HG02981 (cell line): ENCODE data around the gene HOXA1.

Experiments used
- ATAC-seq: cut with Tn5 transposase; IDR thresholded peaks from one replicate; pipeline ENCODE4 v1.9.1; 2021; ENCODE audit warnings: mild to moderate bottlenecking, moderate library complexity; ENCODE audit not compliant: unreplicated experiment

HOXA1 gene

DNA sequence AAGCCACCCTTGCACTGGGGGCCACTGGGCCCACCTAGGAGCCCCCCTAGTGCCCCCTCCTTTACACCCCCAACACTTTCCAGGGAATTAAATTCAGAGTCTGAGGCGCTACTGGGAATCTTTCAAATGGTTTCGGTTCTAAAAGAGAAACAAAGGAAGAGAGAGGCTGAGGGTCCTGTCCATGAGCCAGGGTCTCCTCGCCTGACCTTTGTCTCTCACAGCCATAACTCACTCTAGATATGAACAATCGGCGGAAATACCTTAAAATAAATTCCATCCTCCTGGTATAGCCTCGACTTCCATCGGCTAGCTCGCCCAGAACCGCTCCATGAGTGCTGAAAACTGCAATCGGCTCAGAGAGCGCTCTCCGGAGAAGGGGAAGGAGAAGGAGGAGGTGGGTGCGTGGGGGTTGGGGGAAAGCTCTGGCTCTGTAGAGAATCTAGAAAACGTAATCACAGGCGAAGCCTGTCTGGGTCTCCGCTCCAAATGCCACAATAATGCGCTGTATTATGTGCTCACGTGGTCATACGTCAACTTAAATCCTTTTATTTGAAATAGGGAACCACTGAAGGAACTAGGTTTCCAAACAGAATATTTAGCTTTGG, 22.2 kb upstream of the HOXA1 start:
- ATAC-seq = no peak

DNA sequence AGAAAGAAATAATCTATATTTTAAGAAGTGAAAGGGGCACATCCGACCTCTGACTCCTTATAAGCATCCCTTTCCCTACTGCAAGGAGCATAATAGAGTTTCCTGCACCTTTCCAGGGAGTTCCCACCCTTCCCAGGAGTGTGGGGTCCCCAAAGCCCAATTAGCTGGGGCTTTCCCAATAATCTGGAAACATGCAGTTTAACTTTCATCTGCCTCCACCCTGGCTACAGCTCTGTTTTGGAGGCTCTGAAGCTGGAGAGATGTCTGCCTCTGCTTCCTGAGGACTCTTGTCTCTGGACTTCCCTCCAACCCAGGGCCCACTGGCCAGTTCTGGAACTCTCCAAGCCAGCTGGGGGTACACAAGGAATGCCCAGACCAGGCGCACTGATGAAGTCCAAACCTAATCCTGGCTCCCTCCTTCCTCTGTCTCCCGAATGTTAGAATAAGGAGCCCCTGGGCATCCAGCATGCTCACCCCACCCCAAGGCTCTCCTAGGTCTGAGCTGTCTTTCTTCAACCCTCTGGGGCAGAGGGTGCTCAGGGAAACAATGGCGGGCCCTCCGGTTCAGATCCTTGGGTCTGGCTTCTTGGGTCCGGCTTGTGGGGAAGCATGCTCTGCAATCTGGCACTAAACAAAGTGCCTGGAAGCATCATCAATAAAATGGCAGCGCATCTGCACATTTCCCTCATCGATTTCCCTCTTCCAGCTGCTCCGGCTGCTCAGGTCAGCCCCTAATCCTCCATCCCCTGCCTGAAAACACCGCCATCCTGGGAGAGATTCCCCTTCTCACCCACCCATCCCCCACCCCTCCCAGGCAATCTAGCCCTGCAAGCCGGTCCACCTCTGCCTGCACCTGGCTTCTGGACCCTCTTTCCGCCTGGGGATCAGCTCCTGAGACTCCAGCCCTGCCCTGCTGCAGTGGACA, 21.4 kb upstream of the HOXA1 start:
- no peak for ATAC-seq

DNA sequence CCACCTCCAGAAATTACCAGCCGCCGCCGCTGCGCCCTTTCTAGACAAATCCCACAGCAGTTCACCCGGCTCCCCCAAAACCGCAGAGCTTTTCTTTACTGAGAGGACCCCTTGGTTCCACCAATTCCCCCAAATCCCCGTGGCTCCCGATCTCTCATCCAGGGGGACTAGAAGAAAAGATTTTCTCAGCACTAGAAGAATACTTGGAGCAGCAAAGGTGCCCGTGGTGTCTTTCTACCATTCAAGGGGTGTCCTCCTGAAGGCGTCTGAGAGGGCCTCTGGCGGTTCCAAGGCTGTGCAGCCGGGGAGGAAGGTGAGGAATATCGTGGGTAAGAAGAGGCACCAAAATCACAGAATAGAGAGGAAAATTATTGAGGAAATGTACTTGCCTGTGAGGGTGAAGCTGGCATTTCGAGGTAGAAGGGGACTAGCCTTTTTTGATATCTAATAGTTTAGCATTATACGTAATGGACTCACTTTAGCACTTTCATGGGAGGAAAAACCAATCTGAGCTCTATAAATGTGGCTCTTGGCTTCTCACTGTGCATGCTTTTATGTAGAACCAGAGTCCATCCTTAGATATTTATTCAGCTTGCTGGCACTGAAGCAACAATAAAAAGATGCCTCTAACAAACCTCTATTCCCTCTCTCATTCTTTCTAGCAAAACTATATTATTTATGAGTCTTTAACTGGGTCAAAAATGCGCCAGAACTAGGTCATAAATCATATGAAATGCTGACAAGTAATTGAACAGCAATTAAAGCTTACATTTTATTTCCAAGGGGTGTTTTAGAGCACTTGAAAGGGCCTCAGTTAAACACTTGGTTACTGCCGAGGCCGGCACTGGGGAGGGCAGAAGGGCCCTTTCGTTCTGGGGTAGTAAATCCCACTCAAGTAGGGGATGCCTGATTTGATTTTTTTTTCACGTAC, 20.5 kb upstream of the HOXA1 start:
- ATAC-seq = no peak

DNA sequence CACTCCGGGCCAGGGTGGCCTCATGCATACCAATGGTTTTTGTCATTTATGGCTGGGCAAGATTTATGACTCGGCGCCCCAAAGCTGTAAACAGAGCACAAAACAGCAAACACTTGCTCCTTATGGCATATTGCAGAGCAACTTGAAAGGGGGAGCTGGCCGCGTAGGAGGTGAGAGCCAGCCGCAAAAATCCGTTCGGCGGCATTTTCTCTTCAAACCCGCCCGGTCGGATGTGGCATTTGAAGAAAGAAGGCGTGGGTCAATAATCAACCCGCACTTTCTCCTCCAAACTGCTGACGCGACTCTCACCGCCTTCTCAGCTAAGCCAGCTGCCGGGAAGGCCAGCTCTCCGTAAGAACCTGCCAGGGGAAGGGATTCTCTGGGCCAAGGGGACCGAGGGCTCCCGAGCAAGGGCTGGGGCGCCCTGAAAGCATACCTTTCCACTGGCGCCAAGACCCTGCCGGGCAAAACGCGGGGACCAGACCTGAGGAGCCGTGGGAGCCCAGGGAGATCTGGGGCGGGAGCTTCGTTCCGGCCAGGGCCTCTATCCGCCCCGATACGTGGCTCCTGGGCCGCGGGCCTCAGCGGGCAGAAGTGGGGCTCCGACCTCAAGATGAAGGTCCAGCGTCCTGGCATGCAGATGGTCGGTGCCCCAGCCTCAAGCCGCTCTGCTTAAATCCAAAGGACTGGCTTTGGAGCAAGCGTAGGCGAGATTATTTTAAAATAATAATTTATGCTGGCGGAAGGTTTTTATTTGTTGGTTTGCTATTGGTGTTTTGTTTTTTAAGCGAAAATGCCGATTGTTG, 19.6 kb upstream of the HOXA1 start:
- ATAC-seq = no peak

DNA sequence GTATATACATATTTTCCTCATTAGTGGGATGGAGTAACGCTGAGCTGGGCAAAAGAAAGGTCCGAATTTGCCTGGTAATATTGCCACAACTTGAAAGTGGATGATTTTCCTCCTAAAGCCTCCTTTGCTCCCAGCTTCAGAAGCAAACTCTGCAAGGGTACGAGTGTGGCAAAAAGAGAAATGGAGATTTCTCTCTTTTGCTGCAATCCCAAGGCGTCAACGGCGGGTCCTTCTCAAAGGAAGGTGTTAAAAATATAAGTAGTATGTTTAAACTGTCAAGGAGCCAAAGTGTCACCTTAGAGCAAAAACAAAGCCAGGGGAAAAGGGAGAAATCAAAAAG, 19.1 kb upstream of the HOXA1 start:
- ATAC-seq = no peak

DNA sequence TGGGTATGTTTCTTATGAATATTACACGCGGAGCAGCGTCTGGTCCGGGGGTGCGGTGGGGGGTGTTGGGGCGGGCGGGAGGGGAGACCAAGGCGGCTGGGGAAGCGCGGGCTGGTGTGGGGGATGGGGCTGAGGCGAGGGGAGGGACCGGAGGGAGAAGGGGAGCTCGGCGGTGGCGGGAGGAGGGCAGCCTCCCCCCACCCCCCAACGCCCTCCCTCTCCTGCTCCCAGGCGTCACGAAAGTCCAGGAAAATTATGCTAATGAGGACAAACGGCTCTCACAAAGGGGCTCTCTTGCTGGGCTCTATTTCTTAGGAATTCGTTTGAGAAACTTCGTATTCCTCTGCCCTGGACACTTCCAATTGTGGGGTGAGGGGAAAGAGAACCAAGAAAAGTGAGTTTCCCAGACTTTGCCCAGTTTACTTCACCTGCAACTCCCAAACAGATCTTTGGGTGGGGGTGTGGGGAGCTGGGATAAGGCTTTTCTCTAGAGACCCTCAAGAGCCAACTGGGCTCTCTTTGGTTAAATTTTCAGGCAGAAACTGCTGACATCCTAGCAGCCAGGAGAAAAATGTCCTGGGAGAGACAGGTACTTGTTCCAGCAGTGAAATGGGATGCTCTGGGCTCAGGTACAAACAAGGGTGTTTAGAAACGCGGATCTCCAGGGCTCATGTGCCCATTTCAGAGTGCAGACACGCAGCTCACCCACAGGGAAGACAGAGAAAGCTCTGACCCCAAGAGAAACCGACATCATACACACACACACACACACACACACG, 18.4 kb upstream of the HOXA1 start:
- no peak for ATAC-seq

DNA sequence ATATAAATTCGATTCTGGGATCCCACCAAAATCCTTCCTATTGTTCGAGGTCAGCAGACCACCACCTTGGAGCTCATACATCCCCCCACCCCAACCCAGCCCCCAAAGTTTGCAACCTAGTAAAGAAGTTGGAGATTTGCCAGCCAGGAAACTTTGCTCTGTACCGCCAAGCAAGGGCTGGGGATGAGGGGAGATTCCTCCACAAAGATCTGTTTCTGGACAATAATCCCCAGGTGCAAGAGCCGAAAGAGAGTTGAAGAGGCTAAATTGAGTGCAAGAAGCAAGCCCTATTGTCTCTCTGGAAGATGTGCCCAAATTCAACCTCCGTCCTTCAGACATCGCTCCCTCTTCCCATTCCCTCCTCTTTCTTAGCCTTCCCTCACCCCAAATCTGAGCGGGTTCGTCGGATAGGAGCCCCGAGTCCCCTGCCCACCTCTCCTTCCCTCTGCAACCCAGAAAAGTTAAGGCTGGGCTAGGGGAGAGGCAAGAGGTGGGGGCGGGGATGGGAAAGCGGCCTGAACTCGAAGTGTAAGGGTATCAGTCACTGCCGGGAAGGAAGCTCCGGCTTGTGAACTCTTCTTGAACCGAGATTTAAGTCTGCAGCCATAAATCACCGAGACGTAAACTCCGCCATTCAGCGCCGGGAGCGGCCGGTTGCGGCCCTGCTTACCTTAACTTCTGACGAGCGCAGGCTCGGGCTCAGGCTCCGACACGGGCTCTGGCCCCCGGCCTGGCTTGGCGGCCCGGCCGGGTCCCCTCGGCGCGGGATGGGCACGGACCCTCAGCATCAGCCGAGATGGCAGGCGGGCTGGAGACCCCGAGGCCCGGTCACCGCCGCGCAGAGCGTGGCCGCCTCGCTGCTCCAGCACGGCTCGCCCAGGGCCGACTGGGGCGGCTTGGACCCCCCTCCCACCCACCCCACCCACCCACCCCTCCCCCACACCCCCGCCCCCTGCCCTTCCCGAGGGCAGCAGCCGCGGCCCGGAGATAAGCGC, 17.5 kb upstream of the HOXA1 start:
- no peak for ATAC-seq

DNA sequence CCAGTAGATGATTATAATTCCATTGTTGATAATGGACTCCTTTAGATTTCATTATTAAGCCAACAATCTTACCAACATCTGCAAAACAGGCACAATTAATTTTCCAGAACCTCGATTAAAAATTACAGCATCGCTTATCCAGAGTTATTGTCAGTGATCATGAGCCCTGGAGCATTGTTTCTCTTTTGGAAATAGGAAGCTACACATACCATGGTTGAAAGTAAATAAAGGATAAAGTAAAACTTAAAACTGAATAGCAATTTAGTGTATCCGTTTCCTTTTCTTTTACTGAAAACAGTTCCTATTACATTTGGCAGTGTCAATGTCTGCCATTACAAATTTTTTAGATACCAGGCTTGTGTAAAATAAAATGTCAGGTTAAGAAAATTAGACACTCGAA, 16.6 kb upstream of the HOXA1 start:
- ATAC-seq = no peak

DNA sequence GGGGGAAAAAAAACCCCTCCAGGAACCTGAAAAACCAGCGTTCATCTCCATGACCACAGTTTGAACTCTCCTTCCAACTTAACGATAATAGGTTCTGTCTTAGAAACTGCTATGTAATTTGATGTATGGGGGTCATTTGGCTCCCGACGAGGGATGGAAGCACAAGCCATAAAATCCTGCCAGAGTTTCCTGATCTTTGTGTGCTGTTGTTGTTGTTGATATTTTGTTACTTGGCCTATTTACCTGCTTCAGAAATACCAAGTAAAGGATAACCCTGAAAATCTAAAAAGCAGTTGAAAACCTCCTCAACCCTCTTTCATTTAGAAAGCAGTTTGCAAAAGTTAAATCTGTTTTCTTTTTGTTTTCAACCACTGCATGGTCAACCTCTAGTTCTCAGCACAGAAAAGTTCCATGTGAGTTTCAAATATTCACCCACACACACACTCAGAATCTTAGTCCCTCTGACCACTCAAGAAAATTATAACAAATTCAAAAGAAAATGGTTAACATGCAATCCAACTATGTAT, 16.0 kb upstream of the HOXA1 start:
- no peak for ATAC-seq

DNA sequence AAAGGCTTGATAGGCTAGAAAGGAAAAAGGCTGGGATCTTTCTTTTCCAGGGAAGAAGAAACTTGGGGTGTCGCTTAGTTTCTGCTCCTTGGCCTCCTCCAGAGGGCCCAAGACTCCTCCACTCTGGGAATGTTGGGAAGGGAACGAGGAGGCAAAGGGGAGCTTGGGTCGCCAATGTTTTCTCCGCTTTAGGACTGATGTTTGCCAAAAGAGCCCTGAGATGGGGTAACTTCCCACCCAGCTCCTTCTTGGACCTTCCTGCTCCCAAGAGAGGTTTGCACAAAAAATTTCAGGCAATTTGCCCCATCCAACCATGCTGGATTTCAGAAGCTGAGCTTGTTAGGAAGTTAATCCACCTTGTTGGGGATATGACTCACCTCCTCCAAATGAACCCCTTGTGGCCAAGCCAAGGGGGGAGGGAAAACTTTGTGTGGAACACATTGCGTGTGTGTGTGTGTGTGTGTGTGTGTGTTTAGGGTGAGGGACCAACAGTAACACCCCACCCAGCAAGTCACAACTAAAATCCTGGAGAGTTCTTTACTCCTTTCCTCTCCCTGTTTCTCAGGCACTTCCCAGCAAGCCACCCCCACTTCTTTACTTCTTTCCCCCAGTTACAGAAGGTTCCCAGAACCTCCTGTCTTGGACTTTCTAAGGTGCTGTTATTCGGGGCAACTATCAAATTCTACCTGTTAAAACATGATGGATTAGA, 15.4 kb upstream of the HOXA1 start:
- ATAC-seq = no peak

DNA sequence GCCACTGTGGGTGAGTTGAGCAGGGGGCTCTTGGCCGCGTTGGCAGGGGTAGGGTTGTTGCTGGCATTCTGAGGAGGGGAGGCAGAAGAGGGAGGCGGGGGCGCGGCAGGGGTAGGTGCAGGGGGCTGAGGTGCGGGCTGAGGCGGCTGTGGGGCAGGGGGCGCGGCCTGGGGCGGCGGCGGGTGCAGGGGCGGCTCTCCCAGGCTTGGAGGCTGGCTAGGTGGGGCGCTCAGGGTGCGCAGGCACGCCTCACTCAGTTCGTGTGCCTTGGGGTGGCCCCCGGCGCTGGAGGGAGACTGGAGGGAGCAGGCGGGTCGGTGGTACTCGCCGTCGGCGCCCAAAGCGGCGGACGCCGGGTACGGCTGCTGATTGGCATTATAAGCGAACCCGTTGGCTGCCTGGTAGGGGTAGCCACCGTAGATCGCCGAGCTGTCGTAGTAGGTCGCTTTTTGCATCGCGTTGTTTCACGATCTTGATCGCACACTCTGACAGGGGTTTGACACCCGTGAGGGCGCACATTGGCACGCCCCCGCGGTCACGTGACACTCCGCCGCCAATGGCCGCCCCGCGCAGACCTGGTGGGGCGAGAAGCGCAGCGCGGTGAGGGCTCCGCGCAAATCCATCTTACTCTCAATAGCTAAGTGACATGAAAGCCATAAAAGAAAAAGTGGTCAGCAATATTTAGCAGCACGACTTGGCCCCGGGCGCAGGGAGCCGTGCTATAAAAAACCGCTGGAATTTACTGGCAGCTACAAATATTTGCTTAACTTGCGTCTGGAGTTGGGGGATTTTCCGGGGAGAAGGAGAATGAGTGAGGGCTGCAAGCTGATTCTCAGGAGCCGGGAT, 14.6 kb upstream of the HOXA1 start:
- ATAC-seq = no peak

DNA sequence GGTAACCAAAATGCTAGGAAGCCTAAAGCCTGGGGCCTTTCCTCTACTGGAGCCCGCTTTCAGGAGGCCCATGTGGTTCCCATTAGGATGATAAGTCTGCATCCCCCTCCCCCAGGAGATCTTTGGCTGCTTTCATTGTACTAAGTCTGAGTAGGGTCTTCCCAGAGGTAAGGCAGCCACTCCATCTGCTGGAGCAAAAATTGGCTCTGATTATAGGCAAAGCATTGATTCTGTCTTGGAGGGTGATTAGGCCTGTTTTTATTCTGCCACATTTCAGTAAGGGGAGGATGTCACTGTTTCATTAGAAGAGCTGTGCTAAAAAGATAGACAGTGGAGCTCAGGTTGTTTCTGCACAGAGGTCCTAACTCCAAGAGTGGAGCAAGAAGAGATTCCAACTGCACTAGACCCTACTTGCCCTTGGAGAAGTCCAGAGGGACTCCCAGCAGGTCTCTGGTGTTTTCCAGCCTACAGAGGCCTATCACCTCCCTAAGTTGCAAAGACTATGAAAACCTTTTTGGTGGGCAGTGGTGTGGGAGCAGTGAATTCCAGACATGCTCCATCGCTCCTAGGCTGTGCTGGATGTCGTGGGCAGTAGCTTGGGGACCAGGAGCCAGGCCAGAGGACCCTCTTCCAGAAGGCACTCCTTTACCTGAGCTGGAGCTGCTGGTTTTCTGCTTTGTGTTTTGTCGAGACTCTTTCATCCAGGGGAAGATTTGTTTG, 13.8 kb upstream of the HOXA1 start:
- no peak for ATAC-seq

DNA sequence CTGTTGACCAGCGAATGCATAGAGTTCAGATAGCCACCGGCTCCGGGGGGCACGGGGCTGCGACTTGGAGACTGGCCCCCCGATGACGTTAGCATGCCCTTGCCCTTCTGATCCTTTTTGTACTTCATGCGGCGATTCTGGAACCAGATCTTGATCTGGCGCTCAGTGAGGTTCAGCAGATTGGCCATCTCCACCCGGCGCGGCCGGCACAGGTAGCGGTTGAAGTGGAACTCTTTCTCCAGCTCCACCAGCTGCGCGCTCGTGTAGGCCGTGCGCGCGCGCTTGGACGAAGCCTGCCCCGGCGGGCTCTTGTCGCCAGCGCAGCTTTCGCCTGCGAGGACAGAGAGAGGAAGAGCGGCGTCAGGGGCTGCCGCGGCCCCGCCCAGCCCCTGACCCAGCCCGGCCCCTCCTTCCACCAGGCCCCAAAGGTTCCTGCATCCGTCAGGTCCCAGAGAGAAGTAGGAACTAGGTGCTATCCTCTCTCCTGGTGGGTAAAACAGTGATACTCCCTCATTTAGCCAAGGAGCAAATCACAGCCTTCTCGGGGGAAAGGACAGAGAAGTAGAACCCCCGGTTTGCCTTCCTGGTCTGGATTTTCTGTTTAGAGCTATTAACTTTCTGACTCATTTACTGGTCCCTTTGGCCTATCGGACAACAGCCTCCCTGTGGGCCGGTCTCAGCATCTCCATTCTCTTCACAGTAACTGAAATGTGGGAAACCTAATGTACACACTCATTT, 12.8 kb upstream of the HOXA1 start:
- no peak for ATAC-seq

DNA sequence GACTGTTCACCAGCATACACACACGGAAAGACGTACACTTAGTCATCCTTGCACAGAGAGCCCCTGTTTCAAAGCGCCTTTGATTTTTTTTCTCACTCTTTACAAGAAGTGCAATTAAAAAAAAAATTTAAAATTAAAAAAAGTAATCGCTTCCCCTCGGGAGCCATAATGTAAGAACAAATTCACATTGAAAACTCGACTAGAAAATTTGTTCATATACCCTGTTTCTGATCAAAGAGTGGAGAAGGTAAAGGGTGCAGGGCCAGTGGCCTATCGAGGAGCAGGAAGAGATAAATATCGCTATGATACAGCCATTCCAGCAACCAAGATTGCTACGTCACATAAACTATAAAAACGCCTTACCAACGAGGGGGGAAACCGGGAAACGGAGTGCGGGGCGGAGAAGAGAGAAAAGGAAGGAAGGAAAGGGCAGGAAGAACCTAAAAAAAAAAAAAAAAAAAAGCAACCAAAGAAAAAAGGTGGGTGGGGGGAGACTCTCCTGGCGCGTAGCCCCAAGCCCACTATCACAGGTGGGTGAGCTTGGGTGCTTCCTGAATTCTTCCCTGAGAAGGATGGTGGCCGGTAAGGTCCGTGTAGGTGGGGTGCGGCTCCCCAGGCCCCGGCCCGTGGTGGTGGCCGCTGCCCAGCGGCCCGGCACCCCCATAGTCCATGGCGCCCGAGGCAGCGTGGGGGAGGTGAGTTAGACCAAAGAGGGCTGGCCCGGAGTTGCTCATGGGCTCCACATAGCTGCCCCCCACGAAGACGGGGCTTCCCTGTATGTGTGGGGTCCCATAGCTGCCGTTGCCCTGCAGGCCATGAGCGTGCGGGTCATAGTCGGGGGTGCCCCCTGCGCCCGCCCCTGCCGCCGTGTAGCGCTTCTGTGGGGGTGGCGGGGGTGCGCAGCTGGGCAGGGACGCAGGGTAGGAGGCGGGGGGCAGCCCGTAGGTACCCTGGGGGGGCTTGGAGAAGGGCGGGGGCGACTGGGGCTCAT, 11.9 kb upstream of the HOXA1 start:
- ATAC-seq = no peak

DNA sequence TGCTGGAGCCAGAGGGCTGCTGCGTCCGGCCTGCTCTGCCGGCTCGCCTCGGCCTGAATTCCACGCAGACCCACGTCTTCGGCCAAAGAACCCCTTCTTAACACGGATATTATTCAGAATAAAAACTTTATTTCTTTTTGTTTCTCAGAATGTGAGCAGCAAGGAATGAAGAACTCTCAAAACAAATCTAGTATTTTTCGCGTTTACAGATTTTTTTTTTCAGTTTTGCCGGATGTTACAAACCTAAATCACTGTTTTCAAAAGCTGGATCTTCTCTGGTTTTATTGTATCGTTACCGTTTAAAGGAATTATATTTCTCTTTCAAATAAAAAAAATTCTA, 11.1 kb upstream of the HOXA1 start:
- ATAC-seq = no peak
